Endodermal cell (in vitro differentiated cells): ENCODE results near the gene MCF2L2. TPM values are rescaled to one million over a fixed set of nuclear protein-coding genes. Genes with fewer than 3 reads are reported as not detected.

ENCODE experiments used
- DNase-seq: peaks from one replicate; pipeline ENCODE4 v3.0.0-alpha.2; 2017
- H3K27ac ChIP-seq: 2 replicates; pipeline ENCODE4 v1.5.1; 2013; ENCODE audit warnings: mild to moderate bottlenecking, low read depth, low read length, moderate library complexity
- H3K27me3 ChIP-seq: 2 replicates; pipeline ENCODE4 v1.6.1; 2013; ENCODE audit warnings: mild to moderate bottlenecking, low read length, moderate library complexity; ENCODE audit not compliant: insufficient read depth, control insufficient read depth, poor library complexity, severe bottlenecking
- H3K36me3 ChIP-seq: 2 replicates; pipeline ENCODE4 v1.7.0; 2013; ENCODE audit warnings: mild to moderate bottlenecking, low read length, moderate library complexity; ENCODE audit not compliant: control insufficient read depth, insufficient read depth
- H3K4me1 ChIP-seq: one replicate; pipeline ENCODE4 v1.7.0; 2013; ENCODE audit warnings: low read length; ENCODE audit not compliant: control insufficient read depth, insufficient read depth
- H3K4me3 ChIP-seq: 2 replicates; pipeline ENCODE4 v1.5.1; 2013; ENCODE audit warnings: mild to moderate bottlenecking, low read length, moderate library complexity
- H3K9ac ChIP-seq: 2 replicates; pipeline ENCODE4 v1.6.1; 2013; ENCODE audit warnings: mild to moderate bottlenecking, low read length, moderate library complexity; ENCODE audit not compliant: poor library complexity, severe bottlenecking; ENCODE audit errors: extremely low read depth
- H3K9me3 ChIP-seq: 2 replicates; pipeline ENCODE4 v1.6.1; 2013; ENCODE audit warnings: mild to moderate bottlenecking, low read length, moderate library complexity; ENCODE audit not compliant: control insufficient read depth
- H3K27ac Mint-ChIP-seq: 2 replicates; pipeline ENCODE4 v1.8.0; 2020; ENCODE audit warnings: mixed read lengths
- H3K27me3 Mint-ChIP-seq: 2 replicates; pipeline ENCODE4 v1.8.0; 2021; ENCODE audit warnings: mild to moderate bottlenecking, mixed read lengths; ENCODE audit not compliant: insufficient read depth
- H3K36me3 Mint-ChIP-seq: 2 replicates; pipeline ENCODE4 v1.8.0; 2020; ENCODE audit warnings: low read depth, mixed read lengths
- H3K4me1 Mint-ChIP-seq: 2 replicates; pipeline ENCODE4 v1.8.0; 2020; ENCODE audit warnings: mixed read lengths
- H3K4me3 Mint-ChIP-seq: 2 replicates; pipeline ENCODE4 v1.8.0; 2020; ENCODE audit warnings: mild to moderate bottlenecking, moderate library complexity, mixed read lengths
- H3K9me3 Mint-ChIP-seq: 2 replicates; pipeline ENCODE4 v1.8.0; 2020; ENCODE audit warnings: mild to moderate bottlenecking, mixed read lengths
- CTCF ChIP-seq: fragments of 200-600 bp; sonication (generic); conservative IDR thresholded peaks from 2 replicates; pipeline ENCODE4 v1.5.0; 2021; ENCODE audit warnings: antibody characterized with exemption, mild to moderate bottlenecking
- WGBS, 2 experiments: methylation state at CpG; one replicate each; pipeline versions ENCODE4 v1.1.5 to v1.1.7; 2013; ENCODE audit warnings: missing lambda C conversion rate in 2 of 2, mixed read lengths in 1 of 2; ENCODE audit not compliant: insufficient coverage in 1 of 2, insufficient read length in 1 of 2; 5-methylcytosine and 5-hydroxymethylcytosine counted together
- total RNA-seq, 2 donors: library from RNA; stranded (reverse); fragmentation: NEBNext Ultra II Directional in 1 of 2; extraction: Animal tissue kit (Norgen Biotek cat#: 25700) in 1 of 2; gene quantifications; 2 replicates in 1 of 2; 3 replicates in 1 of 2; pipeline ENCODE4 v1.2.1, GENCODE V29; 2021

Gene MCF2L2
- total RNA-seq, 2 donors from 2014 or later: 72.6 to 86.5 TPM

GRCh38 chr3:183195266-183195665 lies 233.2 kb downstream of the MCF2L2 start:
- DNase-seq: no peak
- 96 to 100% methylated on average over 2 to 4 of the region's 4 CpGs for WGBS, 2 experiments
- H3K4me3 Mint-ChIP-seq: no peak overlapping the region
- H3K9ac ChIP-seq: no peak overlapping the region
- no peaks in the 10 kb centered on the region for H3K27me3 ChIP-seq
- H3K4me3 ChIP-seq: no peak overlapping the region
- peaks cover 46% of the 10 kb centered on the region for H3K36me3 Mint-ChIP-seq
- TF ChIP-seq CTCF: no peak
- peaks cover 3% of the 10 kb centered on the region for H3K9me3 Mint-ChIP-seq
- no peaks in the 10 kb centered on the region for H3K27me3 Mint-ChIP-seq
- peaks cover 13% of the 10 kb centered on the region for H3K9me3 ChIP-seq
- H3K36me3 ChIP-seq: peaks cover 38% of the 10 kb centered on the region
- peaks cover 10% of the 10 kb centered on the region for H3K4me1 Mint-ChIP-seq
- no peak overlapping the region for H3K27ac ChIP-seq
- H3K27ac Mint-ChIP-seq: no peak overlapping the region
- no peaks in the 10 kb centered on the region for H3K4me1 ChIP-seq

- no peak overlapping the region for H3K4me3 Mint-ChIP-seq
- H3K36me3 Mint-ChIP-seq: peaks cover 40% of the 10 kb centered on the region
These were observed 234.4 kb downstream of the MCF2L2 start for GRCh38 chr3:183193762-183194689.

GRCh38 chr3:183192650-183193300 lies 235.6 kb downstream of the MCF2L2 start:
- no peak for DNase-seq

More at GRCh38 chr3:183193762-183194689, 234.4 kb downstream of the MCF2L2 start:
- Histone ChIP-seq H3K9me3 (peaks cover 12% of the 10 kb centered on the region), H3K4me1 (no peaks in the 10 kb centered on the region), H3K27ac (no peak overlapping the region), H3K36me3 (peaks cover 35% of the 10 kb centered on the region), H3K27me3 (no peaks in the 10 kb centered on the region), H3K4me3 (no peak overlapping the region), H3K9ac (no peak overlapping the region)
- Mint-ChIP-seq H3K27ac (no peak overlapping the region), H3K27me3 (no peaks in the 10 kb centered on the region), H3K9me3 (no peaks in the 10 kb centered on the region), H3K4me1 (peaks cover 18% of the 10 kb centered on the region)
- no peak for DNase-seq
- WGBS, 2 experiments: 86 to 87% methylated on average over 6 to 9 of the region's 10 CpGs
- TF ChIP-seq CTCF: no peak

More at GRCh38 chr3:183192650-183193300, 235.6 kb downstream of the MCF2L2 start:
- no peaks in the 10 kb centered on the region for H3K9me3 Mint-ChIP-seq
- Histone ChIP-seq H3K36me3 (peaks cover 22% of the 10 kb centered on the region), H3K27ac (no peak overlapping the region), H3K9me3 (peaks cover 1% of the 10 kb centered on the region), H3K27me3 (no peaks in the 10 kb centered on the region), H3K9ac (no peak overlapping the region), H3K4me3 (no peak overlapping the region), H3K4me1 (no peaks in the 10 kb centered on the region)
- H3K4me1 Mint-ChIP-seq: peaks cover 21% of the 10 kb centered on the region
- H3K36me3 Mint-ChIP-seq: peaks cover 36% of the 10 kb centered on the region
- H3K4me3 Mint-ChIP-seq: no peak overlapping the region
- no peaks in the 10 kb centered on the region for H3K27me3 Mint-ChIP-seq
- TF ChIP-seq CTCF: no peak
- WGBS, 2 experiments: 90 to 98% methylated on average over 4 to 7 of the region's 7 CpGs
- no peak overlapping the region for H3K27ac Mint-ChIP-seq
